ENCODE data around the gene INSIG1.

DNA sequence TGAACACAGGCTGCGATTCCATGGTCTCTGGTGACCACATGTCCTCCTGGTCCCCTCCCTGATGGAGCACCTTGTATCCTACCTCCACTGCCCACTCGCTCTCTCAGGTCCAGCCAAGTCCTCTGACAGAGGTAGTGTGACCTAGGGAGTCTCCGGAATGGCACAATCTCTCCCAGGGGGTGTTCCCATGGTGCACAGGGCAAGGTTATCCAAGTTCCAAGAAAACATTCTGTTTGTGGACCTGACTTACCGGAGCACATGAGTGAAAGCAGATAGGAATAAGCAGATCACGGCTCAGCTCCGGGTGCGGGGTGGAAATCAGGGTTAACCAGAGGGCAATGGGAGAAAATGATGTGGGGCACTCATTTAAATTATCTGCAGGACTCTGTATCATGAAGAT is 45.8 kb upstream of the INSIG1 start:
- TF ChIP-seq, protein P1, sequence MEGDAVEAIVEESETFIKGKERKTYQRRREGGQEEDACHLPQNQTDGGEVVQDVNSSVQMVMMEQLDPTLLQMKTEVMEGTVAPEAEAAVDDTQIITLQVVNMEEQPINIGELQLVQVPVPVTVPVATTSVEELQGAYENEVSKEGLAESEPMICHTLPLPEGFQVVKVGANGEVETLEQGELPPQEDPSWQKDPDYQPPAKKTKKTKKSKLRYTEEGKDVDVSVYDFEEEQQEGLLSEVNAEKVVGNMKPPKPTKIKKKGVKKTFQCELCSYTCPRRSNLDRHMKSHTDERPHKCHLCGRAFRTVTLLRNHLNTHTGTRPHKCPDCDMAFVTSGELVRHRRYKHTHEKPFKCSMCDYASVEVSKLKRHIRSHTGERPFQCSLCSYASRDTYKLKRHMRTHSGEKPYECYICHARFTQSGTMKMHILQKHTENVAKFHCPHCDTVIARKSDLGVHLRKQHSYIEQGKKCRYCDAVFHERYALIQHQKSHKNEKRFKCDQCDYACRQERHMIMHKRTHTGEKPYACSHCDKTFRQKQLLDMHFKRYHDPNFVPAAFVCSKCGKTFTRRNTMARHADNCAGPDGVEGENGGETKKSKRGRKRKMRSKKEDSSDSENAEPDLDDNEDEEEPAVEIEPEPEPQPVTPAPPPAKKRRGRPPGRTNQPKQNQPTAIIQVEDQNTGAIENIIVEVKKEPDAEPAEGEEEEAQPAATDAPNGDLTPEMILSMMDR (IDR thresholded peaks at IDR 0.05) = no peak
- no peak for TF ChIP-seq POLR2A (IDR thresholded peaks at IDR 0.05)
